Cardiac septum (tissue), 1 donor: ENCODE data around the gene TRIM2. TPM values are rescaled to one million over a fixed set of nuclear protein-coding genes. Genes with fewer than 3 reads are reported as not detected.

Experiments used
- DNase-seq: peaks from one replicate; pipeline ENCODE4 v3.0.0-alpha.2; 2020; ENCODE audit warnings: low spot score
- intact Hi-C: fragments of 100-400 bp; cut with DNase I; formaldehyde crosslinking; loops from one replicate; pipeline ENCODE4 v1.14.0; 2022
- total RNA-seq: library from RNA; stranded (reverse); fragmentation: NEBNext Ultra II Directional; extraction: Animal tissue kit (Norgen Biotek cat#: 25700); gene quantifications from one replicate; pipeline ENCODE4 v1.2.1, GENCODE V29; 2021
- donor health status: DM: no; HTN: no; CAD: no.

TRIM2 gene
- total RNA-seq, 1 donor from 2014 or later: 23.4 TPM

DNA sequence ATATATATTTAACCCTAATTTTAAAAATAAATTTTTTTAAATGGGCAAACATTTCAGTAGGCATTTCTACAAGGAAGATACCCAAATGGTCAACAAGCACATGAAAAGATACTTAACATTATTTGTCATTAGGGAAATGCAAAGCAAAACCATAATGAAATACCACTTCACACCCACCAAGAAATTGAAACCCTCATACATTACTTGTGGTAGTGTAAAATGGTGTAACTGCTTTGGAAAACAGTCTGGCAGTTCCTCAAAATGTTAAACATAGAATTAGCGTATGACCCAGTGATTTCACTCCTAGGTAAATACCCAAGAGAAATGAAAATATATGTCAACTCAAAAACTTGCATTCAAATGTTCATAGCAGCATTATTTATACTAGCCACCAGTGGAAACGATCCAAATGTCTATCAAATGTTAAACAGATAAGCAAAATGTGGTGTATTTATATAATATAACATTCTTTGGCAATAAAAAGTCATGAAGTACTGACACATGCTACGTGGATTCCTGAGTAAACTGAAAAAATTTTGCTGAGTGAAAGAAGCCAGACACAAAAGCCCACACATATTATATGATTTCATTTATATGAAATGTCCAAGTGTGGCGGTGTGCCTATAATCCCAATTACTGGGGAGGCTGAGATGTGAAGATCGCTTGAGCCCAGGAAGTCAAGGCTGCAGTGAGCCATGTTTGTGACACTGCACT is 16.6 kb downstream of the TRIM2 start:
- intact Hi-C loops: loop anchor here (5.0 to 10.0 kb wide), 3 partner anchors 69 to 244 kb away; partner anchors contain the start of gene TMEM131L
- DNase-seq: no peak

GRCh38 chr4:153221783-153222706 is 17.8 kb downstream of the TRIM2 start:
- intact Hi-C loops: loop anchor here (5.0 to 10.0 kb wide), 3 partner anchors 70 to 243 kb away; partner anchors contain the start of gene TMEM131L
- peak; percentile 82 for DNase-seq

- intact Hi-C loops: loop anchor here (5.0 to 10.0 kb wide), 3 partner anchors 71 to 242 kb away; partner anchors contain the start of gene TMEM131L
- DNase-seq: peak; percentile 80
Observed at GRCh38 chr4:153222707-153223426, 18.6 kb downstream of the TRIM2 start.

DNA sequence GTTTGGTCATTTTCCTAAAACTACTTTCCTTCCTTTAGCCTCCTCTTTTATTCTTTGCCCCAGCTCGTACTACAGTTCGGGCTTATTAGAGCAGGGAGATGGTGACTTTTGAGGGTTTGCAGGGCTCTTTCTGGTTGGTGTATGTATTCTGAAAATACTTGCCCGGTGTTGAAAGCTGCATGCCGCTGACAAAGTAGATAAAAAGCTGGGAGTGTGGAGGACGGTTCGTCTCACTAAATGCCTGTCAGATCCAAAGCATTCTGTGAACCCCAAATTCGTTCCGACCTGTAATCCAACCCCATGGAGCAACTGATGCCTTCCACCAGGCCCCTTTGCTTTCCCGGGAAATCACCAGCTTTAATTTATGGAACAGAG is 19.2 kb downstream of the TRIM2 start:
- no peak for DNase-seq
- intact Hi-C loops: loop anchor here (5.0 to 10.0 kb wide), 3 partner anchors 71 to 241 kb away; partner anchors contain the start of gene TMEM131L

DNA sequence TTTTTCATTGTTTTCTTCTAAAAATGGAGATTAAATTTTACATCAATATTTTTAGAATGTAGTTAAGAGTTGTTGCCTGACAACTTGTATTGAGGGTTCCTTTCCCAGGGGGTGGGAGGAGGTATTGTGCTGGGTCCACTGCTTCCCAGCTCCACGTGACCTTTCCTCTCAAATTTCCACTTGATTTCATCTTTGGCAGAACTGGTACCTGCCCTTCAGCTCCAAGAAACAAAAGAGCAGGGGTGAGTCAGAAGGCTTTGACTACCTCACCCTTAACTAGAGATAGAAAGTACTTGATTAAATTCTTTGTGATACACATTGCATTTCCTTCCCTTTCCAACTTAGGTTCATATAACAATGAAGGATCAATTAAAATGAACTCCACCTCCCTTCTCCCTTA is 19.7 kb downstream of the TRIM2 start:
- DNase-seq: no peak
- intact Hi-C loops: loop anchor here (5.0 to 10.0 kb wide), 3 partner anchors 72 to 241 kb away; partner anchors contain the start of gene TMEM131L

DNA sequence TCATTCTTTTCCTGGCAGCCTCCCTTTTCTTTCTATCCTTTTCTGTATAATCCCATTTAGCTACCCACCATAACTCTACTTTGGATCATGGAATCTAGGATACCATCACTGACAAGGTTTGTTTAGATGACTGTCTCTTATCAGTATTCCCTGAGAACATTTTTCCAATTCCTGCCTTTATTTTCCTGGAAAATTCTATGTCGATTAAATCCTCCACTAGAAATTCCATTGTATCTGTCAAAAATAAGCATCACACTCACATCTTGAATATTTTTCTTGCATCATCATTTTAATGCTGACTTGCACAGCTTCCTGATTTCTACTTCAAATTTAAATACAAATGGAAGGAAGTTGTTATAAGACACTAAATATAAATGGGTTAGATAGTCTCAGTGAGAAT is 20.2 kb downstream of the TRIM2 start:
- DNase-seq: no peak
- intact Hi-C loops: loop anchor here (5.0 to 10.0 kb wide), 3 partner anchors 72 to 240 kb away; partner anchors contain the start of gene TMEM131L

DNA sequence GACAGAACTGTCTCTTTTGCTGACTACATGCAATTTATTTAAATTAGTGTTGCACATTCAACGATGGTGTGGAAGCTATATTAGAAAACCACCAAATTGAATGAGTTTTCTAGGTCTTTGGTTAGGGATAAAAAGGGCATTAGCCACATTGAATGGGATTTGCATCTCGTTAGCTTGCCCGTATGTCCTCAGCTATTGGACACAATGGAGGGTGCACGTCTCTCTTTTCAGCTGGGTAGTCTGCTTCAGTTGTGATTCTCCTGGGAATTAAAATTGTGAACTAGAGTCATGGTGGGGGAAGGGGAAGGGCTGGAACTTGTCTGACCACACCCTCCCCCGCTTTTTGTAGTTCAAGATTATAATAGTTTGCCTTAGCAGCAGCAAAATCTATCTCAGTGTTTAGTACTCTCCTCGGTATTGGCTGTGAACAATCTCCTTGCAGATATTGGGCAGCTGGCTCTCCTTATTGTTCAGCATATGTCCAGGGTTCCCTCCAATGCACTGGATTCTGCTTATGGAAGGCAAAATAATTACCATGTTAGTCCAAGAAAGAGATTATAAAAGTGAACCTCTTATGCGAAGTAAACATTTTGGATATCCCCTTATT is 23.3 kb downstream of the TRIM2 start:
- DNase-seq: no peak
- intact Hi-C loops: loop anchor here (10.0 kb wide), 1 partner anchor 237 kb away; the partner anchor contains the start of gene TMEM131L

DNA sequence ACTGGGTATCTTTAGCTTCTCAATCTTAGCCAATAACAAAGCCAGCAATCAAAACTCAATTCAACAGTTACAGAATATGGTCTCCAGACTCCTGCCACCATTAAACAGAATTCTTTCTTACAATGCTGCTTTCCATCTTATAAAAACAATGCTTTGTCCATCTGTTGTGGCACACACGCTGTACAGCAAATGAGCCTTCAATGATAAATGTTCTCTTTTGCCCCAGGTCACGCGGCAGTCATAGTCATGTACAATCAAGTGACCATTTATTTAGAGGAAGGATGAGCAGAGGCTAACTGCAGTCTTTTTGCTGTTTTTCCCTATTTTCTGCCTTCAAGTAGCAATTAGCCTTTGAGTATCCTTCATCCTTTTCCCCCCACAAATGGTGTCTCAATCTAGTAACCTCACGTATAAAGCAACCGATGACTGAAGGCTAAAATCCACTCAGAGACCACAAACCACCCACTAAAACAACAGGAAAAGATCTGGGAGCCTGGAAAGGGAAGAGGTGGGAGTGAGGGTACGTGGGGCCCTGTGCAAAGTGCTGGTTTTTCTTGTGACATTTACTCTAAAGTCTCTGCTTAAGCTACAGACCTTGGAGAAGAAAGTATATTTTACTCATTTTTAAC is 24.4 kb downstream of the TRIM2 start:
- DNase-seq: no peak
- intact Hi-C loops: loop anchor here (10.0 kb wide), 1 partner anchor 236 kb away; the partner anchor contains the start of gene TMEM131L

DNA sequence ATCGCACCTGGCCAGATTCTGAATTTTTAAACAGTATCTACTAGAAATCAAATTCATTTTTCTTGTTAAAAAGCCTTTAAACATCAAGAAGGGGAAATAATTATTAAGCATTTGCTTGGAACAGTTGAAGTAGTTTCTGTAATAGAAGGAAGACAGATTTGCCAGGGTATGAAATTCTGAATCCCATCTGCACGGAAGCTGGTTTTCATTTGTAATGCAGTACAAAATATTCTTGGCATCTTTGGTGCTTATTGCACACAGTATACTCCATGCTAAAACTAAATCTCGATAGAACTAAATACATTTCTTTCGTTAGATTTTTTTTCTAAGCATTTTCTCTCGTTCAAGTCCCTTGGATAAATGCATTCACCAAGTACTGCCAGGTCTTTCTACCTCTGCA is 25.3 kb downstream of the TRIM2 start:
- intact Hi-C loops: loop anchor here (10.0 kb wide), 1 partner anchor 235 kb away; the partner anchor contains the start of gene TMEM131L
- no peak for DNase-seq

DNA sequence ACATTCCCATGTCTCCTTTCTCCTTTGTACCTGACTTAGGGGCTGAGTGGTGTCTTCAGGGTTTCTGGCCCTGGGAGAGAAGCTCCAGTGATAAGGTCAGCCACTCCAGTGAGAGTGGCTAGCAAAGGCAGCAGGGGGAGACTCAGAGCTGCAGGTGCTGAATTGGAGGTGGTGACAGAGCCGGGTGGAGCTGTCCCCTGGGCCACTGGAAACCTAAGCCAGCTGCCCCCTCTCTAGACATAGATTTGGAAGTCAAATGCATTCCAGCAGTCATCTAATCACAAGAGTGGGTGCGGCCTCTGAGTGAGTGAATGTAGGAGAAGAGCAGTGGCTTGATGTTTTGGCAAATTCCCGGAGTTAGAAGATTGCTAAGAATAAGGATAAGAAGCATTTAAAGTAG is 28.5 kb downstream of the TRIM2 start:
- intact Hi-C loops: no loop called here
- no peak for DNase-seq

GRCh38 chr4:153233761-153234371 is 29.6 kb downstream of the TRIM2 start:
- intact Hi-C loops: no loop called here
- no peak for DNase-seq

GRCh38 chr4:153234885-153235284 is 30.6 kb downstream of the TRIM2 start:
- DNase-seq: no peak
- intact Hi-C loops: no loop called here

GRCh38 chr4:153238135-153238919 is 34.1 kb downstream of the TRIM2 start:
- intact Hi-C loops: no loop called here
- DNase-seq: no peak

- no peak for DNase-seq
- intact Hi-C loops: no loop called here
Observed at GRCh38 chr4:153239409-153239808, 35.2 kb downstream of the TRIM2 start.

DNA sequence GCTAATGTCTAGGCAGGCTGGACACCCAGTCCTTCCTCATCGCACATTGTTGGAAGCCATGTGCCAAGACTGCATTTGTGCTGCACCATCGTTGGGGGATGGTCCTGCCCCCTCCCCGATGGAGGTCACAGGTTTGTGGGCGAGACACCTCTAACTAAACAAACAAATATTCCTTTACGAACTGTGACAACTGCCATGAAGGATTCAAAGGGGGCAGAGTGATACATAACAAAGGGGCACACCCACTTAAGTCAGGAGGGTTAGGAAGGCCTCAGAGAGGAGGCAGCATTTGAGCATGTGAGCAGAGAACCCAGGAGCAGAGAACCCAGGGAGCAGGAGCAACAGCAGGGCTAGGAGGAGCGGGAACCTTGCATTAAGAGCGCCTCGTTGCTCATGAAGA is 37.1 kb downstream of the TRIM2 start:
- DNase-seq: no peak

DNA sequence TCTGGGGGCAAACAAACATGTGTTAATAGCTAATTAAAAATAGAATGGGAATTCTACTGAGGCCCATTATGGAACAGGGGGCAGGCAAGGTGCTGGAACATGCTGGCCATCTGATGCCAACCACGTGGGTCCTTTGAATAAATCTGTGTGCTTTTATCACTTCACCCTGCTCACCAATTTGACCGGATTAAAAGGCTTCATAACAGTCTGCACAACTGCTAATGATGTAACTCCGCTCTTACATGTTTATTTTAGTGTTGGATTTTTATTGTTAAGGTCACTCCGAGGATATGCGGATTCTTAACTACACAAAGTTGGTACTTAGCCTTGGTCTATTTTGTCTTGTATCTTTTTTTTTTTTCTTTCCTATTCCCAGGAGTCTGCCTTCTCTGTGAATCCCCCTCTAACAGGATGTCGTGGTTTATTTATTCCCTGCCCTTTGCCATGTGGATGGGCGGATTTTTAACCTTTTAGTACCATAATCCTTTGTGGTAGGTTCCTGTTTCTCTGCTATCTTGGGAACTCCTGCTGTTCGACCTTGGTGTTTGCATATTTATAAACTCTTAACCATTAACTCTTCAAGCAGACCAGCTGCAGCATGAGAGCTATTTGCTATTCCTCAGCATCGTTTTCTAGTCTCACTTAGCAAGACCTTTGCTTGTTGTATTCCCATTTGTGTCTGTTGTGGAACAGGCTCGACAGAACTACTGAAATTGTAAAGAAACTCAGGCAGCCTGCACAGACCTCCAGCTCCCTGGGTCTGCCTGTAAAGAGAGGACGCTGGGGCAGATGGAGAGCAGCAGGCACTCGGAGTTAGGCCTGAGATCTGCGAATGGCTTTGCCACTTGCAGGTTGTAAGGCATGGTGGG is 38.0 kb downstream of the TRIM2 start:
- intact Hi-C loops: no loop called here
- DNase-seq: no peak

More for the DNA sequence above, 37.1 kb downstream of the TRIM2 start:
- intact Hi-C loops: no loop called here
